Stomach (tissue), 9 donors: ENCODE data around the gene SFMBT2. TPM values are rescaled to one million over a fixed set of nuclear protein-coding genes. Genes with fewer than 3 reads are reported as not detected.
"Not testable (repeated sequence)": the region's sequence is repeated elsewhere in the genome, so short reads cannot be mapped to it uniquely, and the experiment has no call there.

Experiments
- DNase-seq, 2 donors: peaks; one replicate each; pipeline versions ENCODE4 v3.0.0 to v3.0.0-alpha.2; 2013 to 2019
- H3K27ac ChIP-seq, 5 donors: fragments of 200-600 bp in 4 of 5; sonication (generic) in 4 of 5; one replicate each; pipeline ENCODE4 v1.5.1; 2013 to 2019; ENCODE audit warnings: mild to moderate bottlenecking in 1 of 5, moderate library complexity in 1 of 5
- H3K27me3 ChIP-seq, 3 donors: fragments of 200-600 bp; sonication (generic); one replicate each; pipeline ENCODE4 v1.5.1; 2017 to 2019; ENCODE audit warnings: mixed run types in 1 of 3
- H3K36me3 ChIP-seq, 4 donors: fragments of 200-600 bp; sonication (generic); 1 replicate in 3 of 4; 2 replicates in 1 of 4; pipeline ENCODE4 v1.5.1; 2016 to 2019
- H3K4me1 ChIP-seq, 4 donors: fragments of 200-600 bp; sonication (generic); one replicate each; pipeline ENCODE4 v1.5.1; 2016 to 2019
- H3K4me3 ChIP-seq, 4 donors: fragments of 200-600 bp; sonication (generic) in 3 of 4; one replicate each; pipeline ENCODE4 v1.5.1; 2016 to 2019; ENCODE audit warnings: mild to moderate bottlenecking in 1 of 4
- H3K9me3 ChIP-seq, 4 donors: fragments of 200-600 bp; sonication (generic); one replicate each; pipeline ENCODE4 v1.5.1; 2016 to 2019
- EP300 ChIP-seq: sonication (generic); formaldehyde crosslinking; IDR thresholded peaks from one replicate; pipeline ENCODE4 v1.6.1; 2017; ENCODE audit warnings: antibody characterized with exemption
- POLR2A ChIP-seq, 4 donors: fragments of 450-650 bp; IDR thresholded peaks; one replicate each; pipeline ENCODE4 v1.6.1; 2016; ENCODE audit warnings: antibody characterized with exemption in 4 of 4, control low read depth in 2 of 4, mild to moderate bottlenecking in 1 of 4, moderate library complexity in 1 of 4
- POLR2AphosphoS5 ChIP-seq, 3 donors: sonication (generic); formaldehyde crosslinking; IDR thresholded peaks; one replicate each; pipeline ENCODE4 v1.6.1; 2016; ENCODE audit warnings: antibody characterized with exemption in 3 of 3
- WGBS, 5 donors: extraction: QIAGEN DNeasy Blood & Tissue Kit in 3 of 5; methylation state at CpG; one replicate each; pipeline versions ENCODE4 v1.1.5 to v1.1.7; 2013 to 2018; 5-methylcytosine and 5-hydroxymethylcytosine counted together
- intact Hi-C: fragments of 100-400 bp; cut with DNase I; formaldehyde crosslinking; loops from one replicate; pipeline ENCODE4 v1.15.1; 2023; ENCODE audit warnings: low total_unique reads
- polyA plus RNA-seq, 3 donors: library from polyadenylated mRNA; stranded (reverse); fragments of 200-250 nt; gene quantifications; one replicate each; pipeline ENCODE4 v1.2.3, GENCODE V29; 2013
- total RNA-seq, 5 donors: library from RNA; depleted of rRNA; stranded (reverse); fragments of >200 nt; gene quantifications; one replicate each; pipeline versions ENCODE4 v1.1.0 to v1.2.3, GENCODE V29; 2014 to 2016
- TF ChIP-seq, protein P1 (sequence below), 7 experiments: fragments of 450-650 bp in 4 of 7; fragments of 200-600 bp in 3 of 7; sonication (generic) in 3 of 7; IDR thresholded peaks; one replicate each; pipeline ENCODE4 v1.5.1; 2016 to 2019; ENCODE audit warnings: antibody characterized with exemption in 7 of 7, control low read depth in 2 of 7, mild to moderate bottlenecking in 1 of 7
- donor health status: healthy with polysubstance abuse.
- donor health status: Bipolar disorder and iron deficiency.
- donor health status: healthy.

Gene SFMBT2
- total and polyA plus RNA-seq, 8 donors = 0.90 to 17.3 (median 5.0) TPM

DNA sequence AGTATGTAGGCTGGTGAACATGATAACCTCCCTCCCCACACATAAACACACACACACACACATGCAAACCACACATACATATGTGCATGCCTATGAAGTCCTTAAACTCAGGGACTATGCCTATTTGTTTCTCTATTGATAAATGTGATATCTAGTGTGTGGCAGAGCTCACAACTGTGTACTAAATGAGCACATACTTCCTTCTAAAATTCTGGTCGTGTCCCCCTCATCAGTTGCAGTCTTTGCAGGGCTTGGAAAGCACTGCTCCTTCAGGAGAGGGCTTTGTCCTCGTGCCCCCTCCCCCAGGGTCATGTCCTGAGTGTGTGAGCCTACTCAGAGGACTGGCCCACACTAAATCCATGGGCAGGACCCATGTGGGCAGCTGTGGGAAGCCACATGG is 94.0 kb downstream of the SFMBT2 start:
- Histone ChIP-seq H3K4me3 (no peak overlapping the region), H3K36me3 (no peaks in the 10 kb centered on the region), H3K9me3 (peaks cover 0 to 3% (median 0%) of the 10 kb centered on the region in 4 donors), H3K27ac (no peak overlapping the region), H3K27me3 (no peaks in the 10 kb centered on the region), H3K4me1 (peaks cover 0 to 23% (median 14%) of the 10 kb centered on the region in 4 donors)
- WGBS, 5 donors = 57 to 77% (median 63%) methylated on average over 2 of the region's 2 CpGs
- intact Hi-C loops = no loop called here
- no peak for DNase-seq
- TF ChIP-seq POLR2A (IDR thresholded peaks at IDR 0.05) = no peak
- TF ChIP-seq POLR2AphosphoS5 (IDR thresholded peaks at IDR 0.05) = no peak
- no peak for TF ChIP-seq EP300
- TF ChIP-seq, protein P1, sequence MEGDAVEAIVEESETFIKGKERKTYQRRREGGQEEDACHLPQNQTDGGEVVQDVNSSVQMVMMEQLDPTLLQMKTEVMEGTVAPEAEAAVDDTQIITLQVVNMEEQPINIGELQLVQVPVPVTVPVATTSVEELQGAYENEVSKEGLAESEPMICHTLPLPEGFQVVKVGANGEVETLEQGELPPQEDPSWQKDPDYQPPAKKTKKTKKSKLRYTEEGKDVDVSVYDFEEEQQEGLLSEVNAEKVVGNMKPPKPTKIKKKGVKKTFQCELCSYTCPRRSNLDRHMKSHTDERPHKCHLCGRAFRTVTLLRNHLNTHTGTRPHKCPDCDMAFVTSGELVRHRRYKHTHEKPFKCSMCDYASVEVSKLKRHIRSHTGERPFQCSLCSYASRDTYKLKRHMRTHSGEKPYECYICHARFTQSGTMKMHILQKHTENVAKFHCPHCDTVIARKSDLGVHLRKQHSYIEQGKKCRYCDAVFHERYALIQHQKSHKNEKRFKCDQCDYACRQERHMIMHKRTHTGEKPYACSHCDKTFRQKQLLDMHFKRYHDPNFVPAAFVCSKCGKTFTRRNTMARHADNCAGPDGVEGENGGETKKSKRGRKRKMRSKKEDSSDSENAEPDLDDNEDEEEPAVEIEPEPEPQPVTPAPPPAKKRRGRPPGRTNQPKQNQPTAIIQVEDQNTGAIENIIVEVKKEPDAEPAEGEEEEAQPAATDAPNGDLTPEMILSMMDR (IDR thresholded peaks at IDR 0.05) = no peak

DNA sequence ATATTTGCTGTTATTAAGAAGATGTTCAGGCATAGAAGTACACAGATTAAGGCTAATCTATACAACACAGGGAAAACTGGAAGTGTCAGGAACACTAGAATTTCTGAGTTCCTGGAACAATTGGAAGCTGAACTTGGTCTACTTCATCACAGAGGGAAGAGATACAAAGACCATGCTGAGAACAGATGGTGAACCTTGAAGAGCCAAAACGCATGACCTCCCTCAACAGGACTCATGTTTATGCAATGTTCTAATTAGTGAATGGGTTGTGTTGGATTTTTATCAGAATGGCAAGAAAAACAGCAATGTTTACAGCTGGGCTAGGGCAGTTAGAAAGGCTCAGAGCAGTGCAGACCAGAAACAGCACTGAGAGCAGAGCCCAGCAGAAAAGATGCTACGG is 94.9 kb downstream of the SFMBT2 start:
- intact Hi-C loops = no loop called here
- WGBS, 5 donors = 73 to 94% (median 87%) methylated on average over 2 of the region's 2 CpGs
- Histone ChIP-seq H3K36me3 (no peaks in the 10 kb centered on the region), H3K27ac (no peak overlapping the region), H3K4me3 (no peak overlapping the region), H3K27me3 (no peaks in the 10 kb centered on the region), H3K4me1 (peaks cover 0 to 28% (median 14%) of the 10 kb centered on the region in 4 donors), H3K9me3 (no peaks in the 10 kb centered on the region)
- TF ChIP-seq POLR2AphosphoS5 (IDR thresholded peaks at IDR 0.05) (no peak), POLR2A (IDR thresholded peaks at IDR 0.05) (no peak)
- TF ChIP-seq, protein P1 (IDR thresholded peaks at IDR 0.05) = no peak
- no peak for DNase-seq

DNA sequence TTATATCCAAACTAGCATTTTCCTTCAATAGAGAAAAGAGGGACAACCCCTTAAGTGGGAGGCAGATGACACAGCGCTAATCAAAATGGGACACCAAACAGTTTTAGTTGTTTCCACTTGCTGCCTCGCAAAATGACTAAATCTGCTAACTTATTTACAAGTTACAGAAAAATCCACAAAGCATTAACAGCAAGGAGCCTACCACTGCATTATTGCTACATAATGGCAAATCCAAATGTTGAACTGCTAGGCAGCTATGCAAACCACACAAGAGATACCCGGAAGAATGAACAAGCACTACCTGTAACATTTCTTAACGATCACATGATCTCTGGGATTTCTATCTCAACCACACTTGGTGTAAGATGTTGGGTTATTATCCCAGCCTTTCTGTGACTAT is 96.7 kb downstream of the SFMBT2 start:
- Histone ChIP-seq H3K27me3 (no peaks in the 10 kb centered on the region), H3K27ac (no peak overlapping the region), H3K4me1 (peaks cover 0 to 21% (median 10%) of the 10 kb centered on the region in 4 donors), H3K4me3 (no peak overlapping the region), H3K9me3 (no peaks in the 10 kb centered on the region), H3K36me3 (no peaks in the 10 kb centered on the region)
- 86 to 90% (median 87%) methylated on average over 4 of the region's 4 CpGs for WGBS, 5 donors
- no peak for DNase-seq
- TF ChIP-seq POLR2AphosphoS5 (IDR thresholded peaks at IDR 0.05) (no peak), EP300 (no peak), POLR2A (IDR thresholded peaks at IDR 0.05) (no peak)
- TF ChIP-seq, protein P1 (IDR thresholded peaks at IDR 0.05) = no peak
- intact Hi-C loops = no loop called here

DNA sequence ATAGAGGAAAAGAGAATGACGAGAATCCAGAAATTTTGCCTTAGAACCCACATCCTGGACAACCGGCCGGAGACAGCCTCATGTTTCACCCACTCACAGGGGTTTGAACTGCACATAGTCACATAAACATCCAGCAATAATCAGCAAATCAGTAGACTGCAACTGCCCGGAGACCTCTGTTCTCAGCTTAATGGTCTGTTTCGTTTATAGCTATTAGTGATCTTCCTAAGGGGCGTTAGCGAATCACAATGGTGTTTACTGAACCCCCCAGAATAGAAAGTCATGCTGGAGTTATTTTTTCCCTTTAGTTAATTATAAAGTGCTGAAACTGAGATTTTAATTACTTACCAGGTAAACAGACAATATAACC is 98.4 kb downstream of the SFMBT2 start:
- Histone ChIP-seq H3K27me3 (no peaks in the 10 kb centered on the region), H3K4me1 (peaks cover 0 to 10% (median 0%) of the 10 kb centered on the region in 4 donors), H3K27ac (no peak overlapping the region), H3K4me3 (no peak overlapping the region), H3K36me3 (no peaks in the 10 kb centered on the region), H3K9me3 (peaks cover 0 to 7% (median 0%) of the 10 kb centered on the region in 4 donors)
- TF ChIP-seq EP300 = no peak
- no peak for DNase-seq
- intact Hi-C loops = no loop called here
- 80 to 92% (median 87%) methylated on average over 7 of the region's 7 CpGs for WGBS, 5 donors

DNA sequence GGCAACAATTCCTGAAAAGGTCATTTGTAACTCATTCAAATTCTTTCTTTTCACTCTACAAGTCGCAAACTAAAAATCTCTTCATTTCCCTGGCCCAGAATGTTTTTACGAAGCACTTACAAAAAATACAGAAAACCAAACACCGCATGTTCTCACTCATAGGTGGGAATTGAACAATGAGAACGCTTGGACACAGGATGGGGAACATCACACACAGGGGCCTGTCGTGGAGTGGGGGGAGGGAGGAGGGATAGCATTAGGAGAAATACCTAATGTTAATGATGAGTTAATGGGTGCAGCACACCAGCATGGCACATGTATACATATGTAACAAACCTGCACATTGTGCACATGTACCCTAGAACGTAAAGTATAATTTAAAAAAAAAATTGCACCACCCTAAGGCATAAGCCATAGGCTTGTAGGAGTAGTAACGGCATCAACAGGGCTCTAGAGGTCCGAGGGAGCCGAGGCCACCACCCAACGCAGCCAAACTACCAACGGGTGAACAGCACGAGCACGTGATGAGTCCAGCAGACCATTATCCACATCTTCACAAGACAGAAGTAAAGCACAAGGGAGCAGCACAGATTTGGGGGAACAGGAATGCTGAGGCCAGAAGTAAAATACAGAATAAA is 98.9 kb downstream of the SFMBT2 start:
- H3K9me3 ChIP-seq, H3K27ac ChIP-seq, H3K27me3 ChIP-seq, H3K4me1 ChIP-seq, DNase-seq, H3K36me3 ChIP-seq, intact Hi-C loops, H3K4me3 ChIP-seq: not testable (repeated sequence)
- 79 to 91% (median 85%) methylated on average over 13 of the region's 13 CpGs for WGBS, 5 donors
